K562 (cell line): Measurements from ENCODE around the gene C1orf56. TPM values are rescaled to one million over a fixed set of nuclear protein-coding genes. Genes with fewer than 3 reads are reported as not detected.

Experiments used
- JUND ChIP-seq, 2 experiments: IDR thresholded peaks; 2 replicates in 1 of 2; 3 replicates in 1 of 2; pipeline ENCODE4 v1.6.1; 2011; ENCODE audit warnings: borderline replicate concordance in 2 of 2, low read depth in 2 of 2, low read length in 2 of 2, improper control_type of control experiment in 1 of 2, missing biosample characterization in 1 of 2, missing genetic modification characterization in 1 of 2, missing genetic modification reagents in 1 of 2
- MTA3 ChIP-seq: fragments of 450-650 bp; formaldehyde crosslinking; IDR thresholded peaks from 2 replicates; pipeline ENCODE4 v1.6.1; 2017; ENCODE audit warnings: mild to moderate bottlenecking, borderline replicate concordance
- NR2C1 ChIP-seq, 2 experiments: fragments of 450-650 bp; IDR thresholded peaks; 2 replicates each; pipeline ENCODE4 v1.6.1; 2017; ENCODE audit warnings: mild to moderate bottlenecking in 2 of 2, antibody characterized with exemption in 1 of 2, inconsistent platforms in 1 of 2, missing compliant biosample characterization in 1 of 2, missing genetic modification characterization in 1 of 2
- PURB ChIP-seq: sonication (generic); formaldehyde crosslinking; IDR thresholded peaks from 2 replicates; pipeline ENCODE4 v1.9.0; 2021; ENCODE audit warnings: low read depth, mild to moderate bottlenecking, missing genetic modification reagents
- RAD21 ChIP-seq, 2 experiments: fragments of 250-450 bp in 1 of 2; fragments of 450-650 bp in 1 of 2; sonication (Bioruptor Pico) in 1 of 2; formaldehyde crosslinking in 1 of 2; IDR thresholded peaks in 1 of 2; conservative IDR thresholded peaks in 1 of 2; 2 replicates each; pipeline versions ENCODE4 v1.4.0 to v1.8.0; 2020 to 2022; ENCODE audit warnings: mild to moderate bottlenecking in 2 of 2, moderate library complexity in 1 of 2
- SIRT6 ChIP-seq: IDR thresholded peaks from one replicate; pipeline ENCODE4 v1.6.1; 2012; ENCODE audit warnings: low read depth, mild to moderate bottlenecking, control low read depth, inconsistent platforms, low read length, moderate library complexity
- ZNF124 ChIP-seq: sonication (generic); formaldehyde crosslinking; IDR thresholded peaks from 2 replicates; pipeline ENCODE4 v1.8.1; 2022; ENCODE audit warnings: missing genetic modification reagents
- polyA plus RNA-seq, 8 experiments: library from polyadenylated mRNA; depleted of rRNA in 4 of 8; stranded (reverse) in 5 of 8; unstranded in 3 of 8; fragments of >200 nt; fragmentation: Nextera tagmentation in 2 of 8; fragmentation: Illumina TruSeq in 1 of 8; extraction: Ambion mirVana in 2 of 8; extraction: Trizol in 1 of 8; gene quantifications; 2 replicates each; pipeline versions ENCODE4 v1.2.1 to v1.2.3, GENCODE V29; 2011 to 2014; ENCODE audit warnings: inconsistent platforms in 1 of 8, missing spikeins in 1 of 8
- total RNA-seq, 7 experiments: library from RNA; depleted of rRNA in 6 of 7; stranded (reverse); fragments of >200 nt in 6 of 7; fragmentation: Illumina TruSeq in 2 of 7; extraction: Trizol in 2 of 7; gene quantifications; 2 replicates each; pipeline versions ENCODE4 v1.2.1 to v1.2.3, GENCODE V29; 2011 to 2021; ENCODE audit warnings: low replicate concordance in 1 of 7
- TF ChIP-seq, protein P1 (sequence below): fragments of 450-650 bp; IDR thresholded peaks from 2 replicates; pipeline ENCODE4 v1.6.1; 2018; ENCODE audit not compliant: partially characterized antibody
- TF ChIP-seq, protein P2 (sequence below), 2 experiments: fragments of 450-650 bp in 1 of 2; IDR thresholded peaks; 2 replicates each; pipeline ENCODE4 v1.6.1; 2011 to 2017; ENCODE audit warnings: low read depth in 2 of 2, antibody characterized with exemption in 1 of 2, borderline replicate concordance in 1 of 2, low read length in 1 of 2, mild to moderate bottlenecking in 1 of 2, mixed read lengths in 1 of 2; ENCODE audit not compliant: control insufficient read depth in 1 of 2
- TF ChIP-seq, protein P3 (sequence below): IDR thresholded peaks from 2 replicates; pipeline ENCODE4 v1.6.1; 2011; ENCODE audit warnings: borderline replicate concordance, low read depth, mild to moderate bottlenecking, moderate library complexity, low read length; ENCODE audit not compliant: insufficient read depth, poor library complexity, severe bottlenecking
- TF ChIP-seq, protein P4 (sequence below): sonication (generic); formaldehyde crosslinking; IDR thresholded peaks from 2 replicates; pipeline ENCODE4 v1.8.0; 2022; ENCODE audit warnings: missing genetic modification reagents, mild to moderate bottlenecking, borderline replicate concordance

The C1orf56 gene
- total and polyA plus RNA-seq, 9 of the 15 experiments (the other 6 are each of a cell fraction or from before 2014, with no cell fraction given): 0.18 to 15.7 (median 1.1) TPM

DNA sequence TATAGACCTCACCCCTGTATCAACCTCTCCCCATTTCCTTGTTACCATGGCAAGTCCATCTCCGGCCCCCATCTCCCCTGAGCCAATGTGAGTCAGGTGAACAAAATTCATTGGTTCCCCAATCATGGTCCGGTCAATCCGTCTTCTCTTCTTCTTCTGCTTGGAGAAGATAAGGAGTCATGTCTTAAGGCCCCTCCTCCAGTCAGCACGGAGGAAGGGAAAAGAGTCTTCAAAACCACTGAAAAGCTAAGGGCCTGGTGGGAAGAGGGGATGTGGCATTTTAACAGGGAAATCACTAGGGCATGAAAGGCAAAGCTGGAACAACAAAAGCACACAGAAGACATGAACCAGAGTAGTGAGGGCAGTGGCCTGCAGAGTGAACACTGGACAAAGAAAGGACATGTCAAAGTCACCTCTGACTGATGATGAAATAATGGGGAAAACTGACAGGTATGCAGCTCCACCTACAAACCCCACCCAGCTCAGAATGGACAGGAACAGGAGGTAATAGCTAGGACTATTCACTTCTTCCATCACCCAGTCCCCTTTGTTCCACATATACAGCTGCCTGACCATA, 7.5 kb downstream of the C1orf56 start (continued):
- TF ChIP-seq RAD21 (CRISPR knock-in tag; conservative IDR thresholded peaks at IDR 0.05 in 1 of 2, IDR thresholded peaks at IDR 0.05 in 1 of 2): 0 out of 4 replicates have a peak, but pooled peaks of 1 of the 2 experiments have one; percentile 4
- peak; percentile 52; the same call in 1 of the 2 replicates for TF ChIP-seq JUND (IDR thresholded peaks at IDR 0.05; ENCODE audit: borderline replicate concordance, low read depth, low read length)
- peak; percentile 29; the same call in 1 of the 3 replicates for TF ChIP-seq JUND (tag; IDR thresholded peaks at IDR 0.05; ENCODE audit: borderline replicate concordance, low read depth, low read length)
- no peak for TF ChIP-seq ZNF124 (CRISPR knock-in tag)
- no peak for TF ChIP-seq SIRT6
- 0 out of 2 replicates have a peak, but pooled peaks have one; percentile 20 for TF ChIP-seq NR2C1 (IDR thresholded peaks at IDR 0.05)
- TF ChIP-seq NR2C1 (tag; IDR thresholded peaks at IDR 0.05): no peak
- TF ChIP-seq, protein P1, sequence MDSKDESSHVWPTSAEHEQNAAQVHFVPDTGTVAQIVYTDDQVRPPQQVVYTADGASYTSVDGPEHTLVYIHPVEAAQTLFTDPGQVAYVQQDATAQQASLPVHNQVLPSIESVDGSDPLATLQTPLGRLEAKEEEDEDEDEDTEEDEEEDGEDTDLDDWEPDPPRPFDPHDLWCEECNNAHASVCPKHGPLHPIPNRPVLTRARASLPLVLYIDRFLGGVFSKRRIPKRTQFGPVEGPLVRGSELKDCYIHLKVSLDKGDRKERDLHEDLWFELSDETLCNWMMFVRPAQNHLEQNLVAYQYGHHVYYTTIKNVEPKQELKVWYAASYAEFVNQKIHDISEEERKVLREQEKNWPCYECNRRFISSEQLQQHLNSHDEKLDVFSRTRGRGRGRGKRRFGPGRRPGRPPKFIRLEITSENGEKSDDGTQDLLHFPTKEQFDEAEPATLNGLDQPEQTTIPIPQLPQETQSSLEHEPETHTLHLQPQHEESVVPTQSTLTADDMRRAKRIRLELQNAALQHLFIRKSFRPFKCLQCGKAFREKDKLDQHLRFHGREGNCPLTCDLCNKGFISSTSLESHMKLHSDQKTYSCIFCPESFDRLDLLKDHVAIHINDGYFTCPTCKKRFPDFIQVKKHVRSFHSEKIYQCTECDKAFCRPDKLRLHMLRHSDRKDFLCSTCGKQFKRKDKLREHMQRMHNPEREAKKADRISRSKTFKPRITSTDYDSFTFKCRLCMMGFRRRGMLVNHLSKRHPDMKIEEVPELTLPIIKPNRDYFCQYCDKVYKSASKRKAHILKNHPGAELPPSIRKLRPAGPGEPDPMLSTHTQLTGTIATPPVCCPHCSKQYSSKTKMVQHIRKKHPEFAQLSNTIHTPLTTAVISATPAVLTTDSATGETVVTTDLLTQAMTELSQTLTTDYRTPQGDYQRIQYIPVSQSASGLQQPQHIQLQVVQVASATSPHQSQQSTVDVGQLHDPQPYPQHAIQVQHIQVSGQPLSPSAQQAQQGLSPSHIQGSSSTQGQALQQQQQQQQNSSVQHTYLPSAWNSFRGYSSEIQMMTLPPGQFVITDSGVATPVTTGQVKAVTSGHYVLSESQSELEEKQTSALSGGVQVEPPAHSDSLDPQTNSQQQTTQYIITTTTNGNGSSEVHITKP: peak; percentile 36
- no peak; the same call in 1 of the 2 replicates for TF ChIP-seq MTA3
- TF ChIP-seq, protein P2, sequence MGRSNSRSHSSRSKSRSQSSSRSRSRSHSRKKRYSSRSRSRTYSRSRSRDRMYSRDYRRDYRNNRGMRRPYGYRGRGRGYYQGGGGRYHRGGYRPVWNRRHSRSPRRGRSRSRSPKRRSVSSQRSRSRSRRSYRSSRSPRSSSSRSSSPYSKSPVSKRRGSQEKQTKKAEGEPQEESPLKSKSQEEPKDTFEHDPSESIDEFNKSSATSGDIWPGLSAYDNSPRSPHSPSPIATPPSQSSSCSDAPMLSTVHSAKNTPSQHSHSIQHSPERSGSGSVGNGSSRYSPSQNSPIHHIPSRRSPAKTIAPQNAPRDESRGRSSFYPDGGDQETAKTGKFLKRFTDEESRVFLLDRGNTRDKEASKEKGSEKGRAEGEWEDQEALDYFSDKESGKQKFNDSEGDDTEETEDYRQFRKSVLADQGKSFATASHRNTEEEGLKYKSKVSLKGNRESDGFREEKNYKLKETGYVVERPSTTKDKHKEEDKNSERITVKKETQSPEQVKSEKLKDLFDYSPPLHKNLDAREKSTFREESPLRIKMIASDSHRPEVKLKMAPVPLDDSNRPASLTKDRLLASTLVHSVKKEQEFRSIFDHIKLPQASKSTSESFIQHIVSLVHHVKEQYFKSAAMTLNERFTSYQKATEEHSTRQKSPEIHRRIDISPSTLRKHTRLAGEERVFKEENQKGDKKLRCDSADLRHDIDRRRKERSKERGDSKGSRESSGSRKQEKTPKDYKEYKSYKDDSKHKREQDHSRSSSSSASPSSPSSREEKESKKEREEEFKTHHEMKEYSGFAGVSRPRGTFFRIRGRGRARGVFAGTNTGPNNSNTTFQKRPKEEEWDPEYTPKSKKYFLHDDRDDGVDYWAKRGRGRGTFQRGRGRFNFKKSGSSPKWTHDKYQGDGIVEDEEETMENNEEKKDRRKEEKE (IDR thresholded peaks at IDR 0.05; ENCODE audit: borderline replicate concordance in 1 of 2, control insufficient read depth in 1 of 2, low read depth in 2 of 2, low read length in 1 of 2): no peak
- TF ChIP-seq, protein P3, sequence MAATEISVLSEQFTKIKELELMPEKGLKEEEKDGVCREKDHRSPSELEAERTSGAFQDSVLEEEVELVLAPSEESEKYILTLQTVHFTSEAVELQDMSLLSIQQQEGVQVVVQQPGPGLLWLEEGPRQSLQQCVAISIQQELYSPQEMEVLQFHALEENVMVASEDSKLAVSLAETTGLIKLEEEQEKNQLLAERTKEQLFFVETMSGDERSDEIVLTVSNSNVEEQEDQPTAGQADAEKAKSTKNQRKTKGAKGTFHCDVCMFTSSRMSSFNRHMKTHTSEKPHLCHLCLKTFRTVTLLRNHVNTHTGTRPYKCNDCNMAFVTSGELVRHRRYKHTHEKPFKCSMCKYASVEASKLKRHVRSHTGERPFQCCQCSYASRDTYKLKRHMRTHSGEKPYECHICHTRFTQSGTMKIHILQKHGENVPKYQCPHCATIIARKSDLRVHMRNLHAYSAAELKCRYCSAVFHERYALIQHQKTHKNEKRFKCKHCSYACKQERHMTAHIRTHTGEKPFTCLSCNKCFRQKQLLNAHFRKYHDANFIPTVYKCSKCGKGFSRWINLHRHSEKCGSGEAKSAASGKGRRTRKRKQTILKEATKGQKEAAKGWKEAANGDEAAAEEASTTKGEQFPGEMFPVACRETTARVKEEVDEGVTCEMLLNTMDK: no peak
- TF ChIP-seq, protein P4, sequence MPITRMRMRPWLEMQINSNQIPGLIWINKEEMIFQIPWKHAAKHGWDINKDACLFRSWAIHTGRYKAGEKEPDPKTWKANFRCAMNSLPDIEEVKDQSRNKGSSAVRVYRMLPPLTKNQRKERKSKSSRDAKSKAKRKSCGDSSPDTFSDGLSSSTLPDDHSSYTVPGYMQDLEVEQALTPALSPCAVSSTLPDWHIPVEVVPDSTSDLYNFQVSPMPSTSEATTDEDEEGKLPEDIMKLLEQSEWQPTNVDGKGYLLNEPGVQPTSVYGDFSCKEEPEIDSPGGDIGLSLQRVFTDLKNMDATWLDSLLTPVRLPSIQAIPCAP: no peak
- no peak for TF ChIP-seq PURB
